ENCODE measurements around the gene ITGB6.

Gene ITGB6

GRCh38 chr2:160141419-160141818, 58.7 kb downstream of the ITGB6 start:
- Histone ChIP-seq H3F3A (ENCODE audit: control insufficient read depth, insufficient read depth) (no peaks in the 10 kb centered on the region), H3K4me2 (ENCODE audit: low read length) (no peak overlapping the region), H3K27me3 (ENCODE audit: control insufficient read depth, low read length) (no peaks in the 10 kb centered on the region), H3K9me2 (replicated peaks; ENCODE audit: control insufficient read depth, low read length) (no peaks in the 10 kb centered on the region), H3K4me1 (ENCODE audit: control insufficient read depth, low read length) (no peaks in the 10 kb centered on the region), H3K4me3 (ENCODE audit: low read length) (no peak overlapping the region), H3K79me2 (ENCODE audit: control insufficient read depth, low read length) (no peaks in the 10 kb centered on the region), H3K9me3 (ENCODE audit: control insufficient read depth, insufficient read depth, low read length) (no peaks in the 10 kb centered on the region), H3K36me3 (ENCODE audit: control insufficient read depth, low read length) (no peaks in the 10 kb centered on the region), H4K20me1 (ENCODE audit: control insufficient read depth, insufficient read depth, low read depth, low read length) (no peaks in the 10 kb centered on the region), H3K27ac (ENCODE audit: low read depth, low read length) (no peak overlapping the region)
- TF ChIP-seq EZH2phosphoT487 (IDR thresholded peaks at IDR 0.05; ENCODE audit: borderline replicate concordance, low read length) (no peak), CTCF (IDR thresholded peaks at IDR 0.05; ENCODE audit: low read depth, low read length, poor library complexity, severe bottlenecking) (no peak)

GRCh38 chr2:160140471-160140870, 59.6 kb downstream of the ITGB6 start:
- no peaks in the 10 kb centered on the region for H3K9me2 ChIP-seq (replicated peaks; ENCODE audit: control insufficient read depth, low read length)
- H3K4me2 ChIP-seq (ENCODE audit: low read length): no peak overlapping the region
- H3K27ac ChIP-seq (ENCODE audit: low read depth, low read length): no peak overlapping the region
- no peaks in the 10 kb centered on the region for H4K20me1 ChIP-seq (ENCODE audit: control insufficient read depth, insufficient read depth, low read depth, low read length)
- no peaks in the 10 kb centered on the region for H3K27me3 ChIP-seq (ENCODE audit: control insufficient read depth, low read length)
- no peaks in the 10 kb centered on the region for H3K36me3 ChIP-seq (ENCODE audit: control insufficient read depth, low read length)
- no peaks in the 10 kb centered on the region for H3K9me3 ChIP-seq (ENCODE audit: control insufficient read depth, insufficient read depth, low read length)
- H3K4me3 ChIP-seq (ENCODE audit: low read length): no peak overlapping the region
- no peaks in the 10 kb centered on the region for H3K79me2 ChIP-seq (ENCODE audit: control insufficient read depth, low read length)
- H3K4me1 ChIP-seq (ENCODE audit: control insufficient read depth, low read length): no peaks in the 10 kb centered on the region
- no peaks in the 10 kb centered on the region for H3F3A ChIP-seq (ENCODE audit: control insufficient read depth, insufficient read depth)
- TF ChIP-seq EZH2phosphoT487 (IDR thresholded peaks at IDR 0.05; ENCODE audit: borderline replicate concordance, low read length) (no peak), CTCF (IDR thresholded peaks at IDR 0.05; ENCODE audit: low read depth, low read length, poor library complexity, severe bottlenecking) (no peak)

GRCh38 chr2:160139991-160140390, 60.1 kb downstream of the ITGB6 start:
- Histone ChIP-seq H3K36me3 (ENCODE audit: control insufficient read depth, low read length) (no peaks in the 10 kb centered on the region), H3K4me2 (ENCODE audit: low read length) (no peak overlapping the region), H3K4me3 (ENCODE audit: low read length) (no peak overlapping the region), H3K4me1 (ENCODE audit: control insufficient read depth, low read length) (no peaks in the 10 kb centered on the region), H3K9me2 (replicated peaks; ENCODE audit: control insufficient read depth, low read length) (no peaks in the 10 kb centered on the region), H3K79me2 (ENCODE audit: control insufficient read depth, low read length) (no peaks in the 10 kb centered on the region), H4K20me1 (ENCODE audit: control insufficient read depth, insufficient read depth, low read depth, low read length) (no peaks in the 10 kb centered on the region), H3K27ac (ENCODE audit: low read depth, low read length) (no peak overlapping the region), H3F3A (ENCODE audit: control insufficient read depth, insufficient read depth) (no peaks in the 10 kb centered on the region), H3K9me3 (ENCODE audit: control insufficient read depth, insufficient read depth, low read length) (no peaks in the 10 kb centered on the region), H3K27me3 (ENCODE audit: control insufficient read depth, low read length) (no peaks in the 10 kb centered on the region)
- TF ChIP-seq CTCF (IDR thresholded peaks at IDR 0.05; ENCODE audit: low read depth, low read length, poor library complexity, severe bottlenecking) (no peak), EZH2phosphoT487 (IDR thresholded peaks at IDR 0.05; ENCODE audit: borderline replicate concordance, low read length) (no peak)

- no peak for TF ChIP-seq EZH2phosphoT487 (IDR thresholded peaks at IDR 0.05; ENCODE audit: borderline replicate concordance, low read length)
- TF ChIP-seq CTCF (IDR thresholded peaks at IDR 0.05; ENCODE audit: low read depth, low read length, poor library complexity, severe bottlenecking): no peak
Observed at GRCh38 chr2:160139350-160139749, 60.7 kb downstream of the ITGB6 start.

More at GRCh38 chr2:160139350-160139749, 60.7 kb downstream of the ITGB6 start:
- no peaks in the 10 kb centered on the region for H3K9me2 ChIP-seq (replicated peaks; ENCODE audit: control insufficient read depth, low read length)
- H3K9me3 ChIP-seq (ENCODE audit: control insufficient read depth, insufficient read depth, low read length): no peaks in the 10 kb centered on the region
- no peak overlapping the region for H3K4me2 ChIP-seq (ENCODE audit: low read length)
- no peaks in the 10 kb centered on the region for H3K79me2 ChIP-seq (ENCODE audit: control insufficient read depth, low read length)
- no peak overlapping the region for H3K27ac ChIP-seq (ENCODE audit: low read depth, low read length)
- no peaks in the 10 kb centered on the region for H4K20me1 ChIP-seq (ENCODE audit: control insufficient read depth, insufficient read depth, low read depth, low read length)
- no peaks in the 10 kb centered on the region for H3K27me3 ChIP-seq (ENCODE audit: control insufficient read depth, low read length)
- no peaks in the 10 kb centered on the region for H3F3A ChIP-seq (ENCODE audit: control insufficient read depth, insufficient read depth)
- no peaks in the 10 kb centered on the region for H3K4me1 ChIP-seq (ENCODE audit: control insufficient read depth, low read length)
- no peak overlapping the region for H3K4me3 ChIP-seq (ENCODE audit: low read length)
- no peaks in the 10 kb centered on the region for H3K36me3 ChIP-seq (ENCODE audit: control insufficient read depth, low read length)

All from DOHH2 (cell line).